ENCODE data around the gene THUMPD3. TPM values are rescaled to one million over a fixed set of nuclear protein-coding genes. Genes with fewer than 3 reads are reported as not detected.

Gene THUMPD3
- total RNA-seq, 1 experiment from 2014 or later = 21.1 TPM

GRCh38 chr3:9352917-9353752 lies 9.7 kb upstream of the THUMPD3 start:
- DNase-seq (ENCODE audit: low spot score) = peak; percentile 76

GRCh38 chr3:9361691-9362388 lies 1.0 kb upstream of the THUMPD3 start:
- DNase-seq (ENCODE audit: low spot score) = no peak

DNA sequence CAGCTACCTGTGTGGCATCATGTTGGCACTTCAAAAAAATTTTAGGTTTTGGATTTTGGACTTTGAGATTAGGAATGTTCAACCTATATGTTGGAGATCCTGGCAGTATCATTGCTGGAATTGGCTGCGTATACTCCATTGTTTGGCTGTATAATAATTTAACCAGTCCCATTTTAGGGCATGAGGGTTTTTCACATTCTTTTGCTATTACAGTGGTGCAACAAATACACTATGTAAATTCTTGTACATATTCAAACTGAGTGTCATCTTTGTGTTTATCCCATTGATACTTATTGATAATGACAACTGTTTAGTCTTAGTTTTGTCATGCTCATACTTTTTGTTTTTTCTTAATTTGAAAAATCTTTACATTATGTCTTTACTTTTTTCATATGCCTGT lies 6.7 kb downstream of the THUMPD3 start:
- DNase-seq (ENCODE audit: low spot score) = no peak

DNA sequence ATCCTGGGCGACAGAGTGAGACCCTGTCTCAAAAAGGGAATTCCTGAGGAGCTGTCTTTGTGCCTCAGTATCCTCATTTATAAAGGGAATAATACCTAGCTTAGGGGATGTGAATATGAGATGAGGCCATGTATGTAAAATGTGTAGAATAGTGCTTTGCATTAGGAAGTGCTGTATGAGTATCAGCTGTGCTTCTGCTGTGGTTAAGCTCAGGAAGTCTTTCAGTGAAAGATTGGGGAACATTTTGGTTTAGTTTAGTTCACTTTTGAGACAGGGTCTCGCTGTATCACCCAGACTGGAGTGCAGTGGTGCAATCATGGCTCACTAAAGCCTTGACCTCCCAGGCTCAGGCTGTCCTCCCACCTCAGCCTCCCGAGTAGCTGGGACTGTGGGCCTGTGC lies 10.6 kb downstream of the THUMPD3 start:
- no peak for DNase-seq (ENCODE audit: low spot score)

DNA sequence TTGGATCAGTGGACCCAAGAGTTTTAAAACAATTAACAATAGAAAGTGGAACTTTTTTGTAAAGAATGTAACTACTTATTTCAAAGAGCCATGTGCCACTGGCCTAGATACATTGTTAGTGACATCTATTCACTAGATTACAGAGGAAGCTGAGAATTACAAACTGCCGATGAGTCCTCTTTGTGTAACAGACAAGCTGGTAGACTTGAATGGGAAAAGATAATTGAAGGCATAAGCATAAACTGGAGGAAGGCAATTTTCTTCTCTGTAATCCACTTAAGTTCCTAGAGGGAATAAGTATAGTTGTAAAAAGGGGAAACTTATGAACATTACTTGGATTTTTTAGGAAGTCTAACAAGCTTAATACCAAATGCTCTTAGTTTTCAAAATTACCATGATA lies 15.1 kb downstream of the THUMPD3 start:
- no peak for DNase-seq (ENCODE audit: low spot score)

DNA sequence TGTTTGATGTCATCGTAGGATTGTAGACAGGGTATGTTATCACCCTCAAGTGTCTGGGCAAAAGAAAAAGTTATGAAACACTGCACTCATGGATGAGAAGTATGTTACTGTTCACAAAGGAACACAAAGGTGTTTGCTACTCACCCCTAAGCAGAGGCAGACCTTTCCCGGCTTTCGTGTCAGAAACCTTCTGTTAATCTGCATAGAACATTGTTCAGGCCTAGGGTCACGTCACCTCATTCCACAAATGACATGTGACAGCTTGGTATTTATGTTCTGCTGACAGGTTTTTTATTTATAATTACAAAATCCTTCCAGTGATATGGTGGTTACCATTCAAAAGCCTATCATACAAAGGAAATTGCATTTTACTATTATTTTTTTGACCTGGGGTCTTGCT lies 16.5 kb downstream of the THUMPD3 start:
- DNase-seq (ENCODE audit: low spot score) = no peak

- DNase-seq (ENCODE audit: low spot score) = no peak
Measured at GRCh38 chr3:9380014-9380413, 17.2 kb downstream of the THUMPD3 start.

- DNase-seq (ENCODE audit: low spot score) = no peak
Measured at GRCh38 chr3:9384141-9384828, 21.4 kb downstream of the THUMPD3 start.

DNA sequence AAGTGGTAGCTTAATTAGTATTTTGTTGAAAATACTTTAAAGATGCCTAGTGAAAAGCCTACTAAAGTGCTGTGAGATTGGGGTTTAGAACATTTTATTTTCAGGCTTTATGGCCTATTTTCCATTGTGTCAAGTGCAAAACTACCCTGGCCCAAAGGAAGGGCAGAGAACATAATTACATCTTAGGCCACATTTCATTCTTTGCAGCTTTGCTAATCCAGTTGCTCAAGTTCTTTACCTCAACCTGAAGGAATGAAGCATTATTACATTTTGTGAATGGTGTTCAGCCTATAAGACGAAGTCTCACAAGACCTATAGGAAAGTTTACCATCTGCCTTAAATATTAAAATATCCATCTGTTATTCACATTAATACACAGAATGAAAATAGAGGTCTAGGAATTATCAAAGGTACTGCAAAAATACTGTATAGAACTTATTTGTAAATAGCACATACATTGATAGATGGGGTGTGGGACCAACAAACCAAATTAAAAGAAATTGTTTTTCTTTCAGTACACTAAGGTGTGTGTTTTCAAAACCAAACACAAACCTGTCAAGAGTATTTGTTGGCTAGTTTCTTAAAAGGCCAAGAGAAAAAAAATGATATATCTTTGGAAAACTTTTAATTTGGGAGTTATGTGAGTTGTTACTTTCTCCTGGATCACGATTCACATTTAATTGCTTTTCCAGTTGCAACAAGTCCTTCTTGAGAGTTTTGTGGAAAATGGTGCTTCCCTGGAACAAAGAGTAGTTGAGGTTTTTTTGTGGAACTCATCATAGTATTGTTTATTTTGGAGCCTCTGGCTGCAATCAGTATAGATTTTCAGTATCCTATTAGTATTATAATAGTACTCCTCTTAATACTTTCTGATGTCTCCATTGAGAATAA lies 22.6 kb downstream of the THUMPD3 start:
- DNase-seq (ENCODE audit: low spot score) = no peak

- DNase-seq (ENCODE audit: low spot score) = no peak
Measured at GRCh38 chr3:9386078-9386459, 23.2 kb downstream of the THUMPD3 start.

- DNase-seq (ENCODE audit: low spot score) = no peak
Measured at GRCh38 chr3:9386501-9387321, 23.9 kb downstream of the THUMPD3 start.

- DNase-seq (ENCODE audit: low spot score) = no peak
Measured at GRCh38 chr3:9387322-9387655, 24.4 kb downstream of the THUMPD3 start.

- no peak for DNase-seq (ENCODE audit: low spot score)
Measured at GRCh38 chr3:9388142-9388541, 25.3 kb downstream of the THUMPD3 start.

GRCh38 chr3:9388562-9389272 lies 25.9 kb downstream of the THUMPD3 start:
- no peak for DNase-seq (ENCODE audit: low spot score)

DNA sequence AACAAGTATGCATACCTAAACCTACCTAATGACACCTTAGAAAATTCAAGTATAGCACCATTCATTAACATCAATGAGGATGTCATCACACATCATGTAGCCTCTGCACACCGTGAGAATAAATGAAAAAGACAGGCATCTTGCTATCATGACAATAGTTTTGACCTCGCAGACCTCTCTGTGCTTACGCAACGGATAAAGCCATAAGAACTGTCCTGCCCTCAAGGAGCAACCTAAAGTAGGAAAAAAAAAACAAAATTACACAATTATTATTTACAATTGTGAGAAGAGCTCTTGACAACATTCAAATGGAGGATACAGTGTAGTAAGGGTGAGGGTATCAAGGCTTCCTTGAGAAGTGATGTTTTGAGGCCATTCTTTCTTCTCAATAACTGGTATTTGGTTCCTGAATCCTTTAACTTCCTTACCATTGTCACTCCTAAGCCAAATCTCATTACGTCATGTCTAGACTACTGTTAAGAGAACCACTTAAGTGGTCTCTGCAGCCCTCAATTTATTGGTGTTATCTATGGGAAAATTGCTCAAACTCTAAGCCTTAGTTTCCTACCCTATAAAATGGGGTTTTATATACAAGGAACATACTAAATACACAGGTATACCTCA lies 27.5 kb downstream of the THUMPD3 start:
- DNase-seq (ENCODE audit: low spot score) = no peak

DNA sequence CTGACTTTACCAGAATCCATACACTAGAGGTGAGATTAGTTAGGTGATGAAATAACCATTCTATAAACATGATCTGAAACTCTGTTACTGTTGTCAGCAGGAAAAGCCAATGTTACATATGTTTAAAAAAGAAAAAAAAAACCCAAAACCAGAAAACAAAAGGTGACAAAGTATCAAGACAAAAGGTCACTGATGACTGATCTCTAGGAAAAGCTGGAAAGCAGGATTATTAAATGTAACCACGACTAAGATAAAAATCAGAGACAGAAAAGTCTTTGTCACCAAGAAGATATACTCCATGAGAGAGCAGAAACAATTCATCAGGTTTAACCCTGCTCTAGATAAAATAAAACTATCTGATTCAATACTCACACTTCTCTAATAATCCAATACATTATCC lies 29.2 kb downstream of the THUMPD3 start:
- DNase-seq (ENCODE audit: low spot score) = no peak

GRCh38 chr3:9395570-9396300 lies 32.9 kb downstream of the THUMPD3 start:
- no peak for DNase-seq (ENCODE audit: low spot score)

DNA sequence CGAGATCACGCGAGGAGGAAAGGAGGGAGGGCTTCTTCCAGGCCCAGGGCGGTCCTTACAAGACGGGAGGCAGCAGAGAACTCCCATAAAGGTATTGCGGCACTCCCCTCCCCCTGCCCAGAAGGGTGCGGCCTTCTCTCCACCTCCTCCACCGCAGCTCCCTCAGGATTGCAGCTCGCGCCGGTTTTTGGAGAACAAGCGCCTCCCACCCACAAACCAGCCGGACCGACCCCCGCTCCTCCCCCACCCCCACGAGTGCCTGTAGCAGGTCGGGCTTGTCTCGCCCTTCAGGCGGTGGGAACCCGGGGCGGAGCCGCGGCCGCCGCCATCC lies 33.4 kb downstream of the THUMPD3 start:
- DNase-seq (ENCODE audit: low spot score) = peak; percentile 81

Measured in HT-29 (cell line).